HepG2 (cell line): ENCODE data around the gene CARS2. TPM values are rescaled to one million over a fixed set of nuclear protein-coding genes. Genes with fewer than 3 reads are reported as not detected.

ENCODE experiments used
- ATAC-seq: fragments of 200-7000 bp; cut with Tn5 transposase; 3 replicates; pipeline ENCODE4 v1.9.1; 2020; ENCODE audit warnings: mild to moderate bottlenecking, moderate library complexity
- BruUV-seq: library from RNA; stranded (reverse); fragments of 400-500 nt; replicated peaks from 2 replicates; lab custom pipeline; 2021; lab: Mats Ljungman, UMichigan
- CTCF ChIA-PET: fragments of 300-600 bp; formaldehyde crosslinking; extraction: SDS; loops from one replicate; lab custom pipeline; 2021; ENCODE audit warnings: low total read pairs, inconsistent platforms, low intra/inter-chr PET ratio; lab: Yijun Ruan, JAX
- POLR2A ChIA-PET: fragments of 350-600 bp; sonication (Branson Sonifier 250); formaldehyde crosslinking; loops from one replicate; lab custom pipeline; 2020; ENCODE audit warnings: antibody characterized with exemption, inconsistent platforms; lab: Yijun Ruan, JAX
- DNase-seq: peaks from one replicate; pipeline ENCODE4 v3.0.0-alpha.2; 2015; ENCODE audit warnings: low spot score
- FAIRE-seq: peaks from 3 replicates; lab custom pipeline; 2011; peaks lifted over from hg19 to GRCh38; lab: Jason Lieb, UNC
- H2AFZ ChIP-seq: one replicate; pipeline ENCODE4 v1.6.1; 2011; ENCODE audit warnings: low read length, inconsistent platforms
- H3K27ac ChIP-seq: fragments of 300-600 bp; 3 replicates; pipeline ENCODE4 v1.8.0; 2011; ENCODE audit warnings: mixed run types, mild to moderate bottlenecking, mixed read lengths, low read length, inconsistent platforms; ENCODE audit not compliant: insufficient read depth; ENCODE audit errors: extremely low read length
- H3K27me3 ChIP-seq, 2 experiments: fragments of 200-600 bp in 1 of 2; 2 replicates in 1 of 2; 3 replicates in 1 of 2; pipeline versions ENCODE4 v1.6.0 to v1.8.0; 2011; ENCODE audit warnings: low read length in 2 of 2, mild to moderate bottlenecking in 2 of 2, moderate library complexity in 2 of 2, inconsistent platforms in 1 of 2; ENCODE audit not compliant: insufficient read depth in 2 of 2, control insufficient read depth in 1 of 2
- H3K36me3 ChIP-seq, 2 experiments: fragments of 200-600 bp in 1 of 2; replicated peaks in 1 of 2; 2 replicates in 1 of 2; 3 replicates in 1 of 2; pipeline versions ENCODE4 v1.5.1 to v1.8.0; 2011; ENCODE audit warnings: low read length in 2 of 2, inconsistent platforms in 1 of 2; ENCODE audit not compliant: insufficient read depth in 2 of 2, control insufficient read depth in 1 of 2
- H3K4me1 ChIP-seq: 2 replicates; pipeline ENCODE4 v1.5.1; 2012; ENCODE audit warnings: low read length, inconsistent platforms; ENCODE audit not compliant: insufficient read depth
- H3K4me2 ChIP-seq: 2 replicates; pipeline ENCODE4 v1.6.0; 2011; ENCODE audit warnings: low read depth, low read length, inconsistent platforms
- H3K4me3 ChIP-seq, 3 experiments: fragments of 200-600 bp in 1 of 3; sonication (generic), shearing (Covaris generic) in 1 of 3; replicated peaks in 1 of 3; 2 replicates each; pipeline ENCODE4 v1.5.1; 2011 to 2016; ENCODE audit warnings: low read length in 3 of 3, inconsistent platforms in 2 of 3, low read depth in 2 of 3, mild to moderate bottlenecking in 2 of 3, control low read depth in 1 of 3, mixed read lengths in 1 of 3; ENCODE audit not compliant: insufficient read depth in 1 of 3
- H3K79me2 ChIP-seq: one replicate; pipeline ENCODE4 v1.6.1; 2011; ENCODE audit warnings: low read length, inconsistent platforms; ENCODE audit not compliant: insufficient read depth
- H3K9ac ChIP-seq: 2 replicates; pipeline ENCODE4 v1.6.0; 2011; ENCODE audit warnings: mild to moderate bottlenecking, low read depth, low read length, inconsistent platforms; ENCODE audit not compliant: insufficient read depth
- H3K9me3 ChIP-seq: 2 replicates; pipeline ENCODE4 v1.5.1; 2012; ENCODE audit warnings: mild to moderate bottlenecking, low read length
- H4K20me1 ChIP-seq: 2 replicates; pipeline ENCODE4 v1.6.0; 2011; ENCODE audit warnings: inconsistent platforms, mild to moderate bottlenecking, low read length, moderate library complexity; ENCODE audit not compliant: insufficient read depth
- CHD4 ChIP-seq: fragments of 200-600 bp; sonication (generic); IDR thresholded peaks from 2 replicates; pipeline ENCODE4 v1.7.0; 2017; ENCODE audit warnings: mild to moderate bottlenecking, low read length, borderline replicate concordance
- POLR2AphosphoS2 ChIP-seq: IDR thresholded peaks from 2 replicates; pipeline ENCODE4 v1.6.1; 2011; ENCODE audit warnings: low read depth, low read length, improper control_type of control experiment
- REPIN1 ChIP-seq: sonication (generic); formaldehyde crosslinking; IDR thresholded peaks from 2 replicates; pipeline ENCODE4 v1.8.0; 2022; ENCODE audit warnings: missing genetic modification reagents, low read depth, mild to moderate bottlenecking, borderline replicate concordance
- SP140L ChIP-seq: sonication (generic); formaldehyde crosslinking; IDR thresholded peaks from 2 replicates; pipeline ENCODE4 v1.4.0; 2020; ENCODE audit warnings: missing genetic modification reagents, borderline replicate concordance
- TARDBP ChIP-seq: sonication (generic); formaldehyde crosslinking; IDR thresholded peaks from 2 replicates; pipeline ENCODE4 v1.8.0; 2022; ENCODE audit warnings: mild to moderate bottlenecking, missing genetic modification reagents
- ZNF788 ChIP-seq: sonication (generic); formaldehyde crosslinking; IDR thresholded peaks from 2 replicates; pipeline ENCODE4 v1.5.0; 2020; ENCODE audit warnings: mild to moderate bottlenecking, missing genetic modification reagents, borderline replicate concordance
- ZNF790 ChIP-seq: sonication (generic); formaldehyde crosslinking; IDR thresholded peaks from 2 replicates; pipeline ENCODE4 v1.8.0; 2022; ENCODE audit warnings: missing genetic modification reagents, mild to moderate bottlenecking, borderline replicate concordance
- WGBS: methylation state at CpG from one replicate; pipeline ENCODE4 v1.1.6; 2017; ENCODE audit warnings: low lambda C conversion rate; 5-methylcytosine and 5-hydroxymethylcytosine counted together
- in situ Hi-C: cut with HindIII; loops from 2 replicates; pipeline ENCODE4 v1.10.0; 2017; ENCODE audit warnings: low pct_unique_long_range_greater_than_20kb; ENCODE audit not compliant: extremely low pct_ligation_motif_present
- intact Hi-C: fragments of 100-400 bp; cut with micrococcal nuclease; formaldehyde crosslinking; loops from one replicate; pipeline ENCODE4 v1.10.0; 2022; ENCODE audit not compliant: unreplicated experiment
- polyA plus RNA-seq, 8 experiments: library from polyadenylated mRNA; depleted of rRNA in 3 of 8; stranded (reverse) in 7 of 8; unstranded in 1 of 8; fragments of >200 nt; fragmentation: Illumina TruSeq in 4 of 8; extraction: Trizol in 4 of 8; gene quantifications; 2 replicates each; pipeline versions ENCODE4 v1.2.1 to v1.2.3, GENCODE V29; 2011 to 2016; ENCODE audit warnings: low read depth in 4 of 8, missing spikeins in 1 of 8, mixed read lengths in 1 of 8; ENCODE audit not compliant: insufficient read depth in 1 of 8
- total RNA-seq, 5 experiments: library from RNA; depleted of rRNA; stranded (reverse); fragments of >200 nt; fragmentation: Illumina TruSeq; extraction: Trizol; gene quantifications; 2 replicates each; pipeline ENCODE4 v1.2.3, GENCODE V29; 2016; ENCODE audit warnings: low read depth in 1 of 5
- TF ChIP-seq, protein P1 (sequence below): IDR thresholded peaks from 2 replicates; pipeline ENCODE4 v1.6.1; 2016; ENCODE audit warnings: low read depth, control low read depth
- TF ChIP-seq, protein P2 (sequence below): sonication (generic); formaldehyde crosslinking; IDR thresholded peaks from 2 replicates; pipeline ENCODE4 v1.4.0; 2020; ENCODE audit warnings: missing genetic modification reagents

CARS2 gene
- total and polyA plus RNA-seq, 2 of the 13 experiments (the other 11 are each of a cell fraction or from before 2014, with no cell fraction given): 41.1 to 59.3 TPM

GRCh38 chr13:110681868-110682550, 23.9 kb downstream of the CARS2 start:
- Histone ChIP-seq H3K36me3 (peaks cover 7 to 41% of the 10 kb centered on the region in 2 experiments; a peak in 4 of 5 replicates), H4K20me1 (no peaks in the 10 kb centered on the region), H3K4me2 (no peak overlapping the region), H3K27ac (no peak overlapping the region), H3K9me3 (no peaks in the 10 kb centered on the region), H3K4me1 (peaks cover 26% of the 10 kb centered on the region), H3K27me3 (no peaks in the 10 kb centered on the region), H2AFZ (no peak overlapping the region), H3K4me3 (no peak overlapping the region), H3K79me2 (no peaks in the 10 kb centered on the region), H3K9ac (no peak overlapping the region)
- POLR2A ChIA-PET: interaction anchor here (1.5 kb wide), 1 partner anchor 33 kb away, joined by 6 read pairs; no protein-coding TSS in a partner anchor
- DNase-seq: no peak
- CTCF ChIA-PET: interaction anchor here (2.5 kb wide), 1 partner anchor 137 kb away, joined by 15 read pairs; no protein-coding TSS in a partner anchor
- in situ Hi-C loops (loop anchor here (10.0 kb wide), 1 partner anchor 133 kb away; no protein-coding TSS in a partner anchor), intact Hi-C loops (no loop called here)
- ATAC-seq: no peak
- no TSS peak for BruUV-seq
- no peak for FAIRE-seq
- WGBS: 91% methylated on average over 15 of the region's 15 CpGs
- TF ChIP-seq CHD4 (no peak), SP140L (CRISPR knock-in tag) (no peak), ZNF790 (CRISPR knock-in tag) (no peak), POLR2AphosphoS2 (no peak), TARDBP (CRISPR knock-in tag) (no peak), REPIN1 (no peak), ZNF788 (CRISPR knock-in tag) (no peak)
- TF ChIP-seq, protein P1, sequence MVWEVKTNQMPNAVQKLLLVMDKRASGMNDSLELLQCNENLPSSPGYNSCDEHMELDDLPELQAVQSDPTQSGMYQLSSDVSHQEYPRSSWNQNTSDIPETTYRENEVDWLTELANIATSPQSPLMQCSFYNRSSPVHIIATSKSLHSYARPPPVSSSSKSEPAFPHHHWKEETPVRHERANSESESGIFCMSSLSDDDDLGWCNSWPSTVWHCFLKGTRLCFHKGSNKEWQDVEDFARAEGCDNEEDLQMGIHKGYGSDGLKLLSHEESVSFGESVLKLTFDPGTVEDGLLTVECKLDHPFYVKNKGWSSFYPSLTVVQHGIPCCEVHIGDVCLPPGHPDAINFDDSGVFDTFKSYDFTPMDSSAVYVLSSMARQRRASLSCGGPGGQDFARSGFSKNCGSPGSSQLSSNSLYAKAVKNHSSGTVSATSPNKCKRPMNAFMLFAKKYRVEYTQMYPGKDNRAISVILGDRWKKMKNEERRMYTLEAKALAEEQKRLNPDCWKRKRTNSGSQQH: no peak
- TF ChIP-seq, protein P2, sequence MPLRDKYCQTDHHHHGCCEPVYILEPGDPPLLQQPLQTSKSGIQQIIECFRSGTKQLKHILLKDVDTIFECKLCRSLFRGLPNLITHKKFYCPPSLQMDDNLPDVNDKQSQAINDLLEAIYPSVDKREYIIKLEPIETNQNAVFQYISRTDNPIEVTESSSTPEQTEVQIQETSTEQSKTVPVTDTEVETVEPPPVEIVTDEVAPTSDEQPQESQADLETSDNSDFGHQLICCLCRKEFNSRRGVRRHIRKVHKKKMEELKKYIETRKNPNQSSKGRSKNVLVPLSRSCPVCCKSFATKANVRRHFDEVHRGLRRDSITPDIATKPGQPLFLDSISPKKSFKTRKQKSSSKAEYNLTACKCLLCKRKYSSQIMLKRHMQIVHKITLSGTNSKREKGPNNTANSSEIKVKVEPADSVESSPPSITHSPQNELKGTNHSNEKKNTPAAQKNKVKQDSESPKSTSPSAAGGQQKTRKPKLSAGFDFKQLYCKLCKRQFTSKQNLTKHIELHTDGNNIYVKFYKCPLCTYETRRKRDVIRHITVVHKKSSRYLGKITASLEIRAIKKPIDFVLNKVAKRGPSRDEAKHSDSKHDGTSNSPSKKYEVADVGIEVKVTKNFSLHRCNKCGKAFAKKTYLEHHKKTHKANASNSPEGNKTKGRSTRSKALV (CRISPR knock-in tag): no peak
- TF ChIP-seq, all 625 proteins: peak for 0
